ENCODE results near the gene GSN.

Gene GSN

GRCh38 chr9:121303456-121304451, 35.8 kb downstream of the GSN start:
- DNase-seq = no peak

DNA sequence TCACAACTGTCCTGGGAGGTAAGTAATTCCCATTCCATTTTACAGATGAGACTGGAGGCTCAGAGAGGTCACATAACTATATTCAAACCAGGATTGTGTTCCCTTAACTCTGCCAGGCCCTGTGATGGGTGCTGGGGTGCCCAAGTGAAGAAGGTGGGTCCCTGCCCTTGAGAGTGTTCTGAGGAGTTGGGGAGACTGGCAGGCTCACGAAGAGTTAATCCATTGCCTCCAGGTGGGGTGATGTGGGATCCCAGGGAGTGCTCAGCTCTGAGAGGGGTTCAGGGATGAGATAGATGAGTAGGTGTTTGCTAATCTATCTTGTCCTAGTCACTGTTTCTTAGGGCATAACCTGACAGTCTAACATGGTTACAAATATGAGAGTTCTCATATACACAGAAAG, 36.7 kb downstream of the GSN start:
- no peak for DNase-seq

DNA sequence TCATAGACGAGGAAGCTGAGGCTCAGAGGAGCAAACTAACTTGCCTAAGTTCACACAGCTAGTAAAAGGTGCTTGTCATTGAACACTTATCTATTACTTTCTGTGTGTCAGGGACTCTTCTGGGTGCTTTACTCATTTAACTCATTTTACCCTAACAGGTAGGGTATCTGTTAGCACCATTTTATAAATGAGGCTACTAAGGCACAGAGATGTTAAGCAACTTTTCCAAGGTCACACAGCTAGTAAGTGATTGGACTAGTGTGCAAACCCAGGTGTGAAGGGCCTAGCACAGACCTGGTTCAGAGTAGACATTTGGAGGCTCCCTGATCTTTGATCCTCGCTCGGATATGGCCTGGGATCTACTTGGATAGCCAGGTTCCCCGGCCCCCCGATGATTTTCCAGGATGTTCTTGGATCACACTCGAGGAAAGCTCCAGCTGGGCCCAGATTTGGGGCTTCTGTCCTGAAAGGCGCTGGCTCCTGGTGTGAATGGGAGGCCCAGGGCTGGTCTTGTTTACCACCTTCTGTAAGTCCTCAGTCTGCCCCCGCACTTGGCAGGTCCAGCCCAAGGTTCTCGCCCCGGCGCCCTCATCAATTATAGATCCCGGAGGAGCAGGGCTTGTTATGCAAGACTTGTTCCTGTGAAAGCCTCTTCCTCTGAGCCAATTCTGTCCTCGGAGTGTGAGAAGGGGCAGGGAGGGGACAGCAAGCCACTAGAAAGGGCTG, 37.5 kb downstream of the GSN start:
- DNase-seq = no peak

GRCh38 chr9:121307976-121308375, 40.0 kb downstream of the GSN start:
- no peak for DNase-seq

DNA sequence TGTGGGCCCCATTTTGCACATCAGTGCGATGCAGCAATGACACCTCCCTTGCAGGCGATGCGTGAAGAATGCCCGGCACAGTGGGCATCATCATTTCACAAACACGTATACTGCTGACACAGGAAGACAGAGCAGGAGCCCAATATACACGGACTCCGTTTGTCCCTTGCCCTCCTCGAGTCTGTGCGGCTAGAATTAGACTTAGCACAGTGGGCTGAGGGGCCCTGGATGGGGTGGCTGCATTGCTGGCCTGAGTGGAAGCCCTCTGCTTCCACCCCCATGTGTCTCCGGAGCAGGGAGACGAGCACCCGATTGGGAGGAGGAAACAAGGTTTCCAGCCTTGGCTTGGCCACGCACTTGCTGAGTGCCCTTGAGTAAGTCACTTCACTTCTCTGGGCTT, 40.8 kb downstream of the GSN start:
- DNase-seq = no peak

DNA sequence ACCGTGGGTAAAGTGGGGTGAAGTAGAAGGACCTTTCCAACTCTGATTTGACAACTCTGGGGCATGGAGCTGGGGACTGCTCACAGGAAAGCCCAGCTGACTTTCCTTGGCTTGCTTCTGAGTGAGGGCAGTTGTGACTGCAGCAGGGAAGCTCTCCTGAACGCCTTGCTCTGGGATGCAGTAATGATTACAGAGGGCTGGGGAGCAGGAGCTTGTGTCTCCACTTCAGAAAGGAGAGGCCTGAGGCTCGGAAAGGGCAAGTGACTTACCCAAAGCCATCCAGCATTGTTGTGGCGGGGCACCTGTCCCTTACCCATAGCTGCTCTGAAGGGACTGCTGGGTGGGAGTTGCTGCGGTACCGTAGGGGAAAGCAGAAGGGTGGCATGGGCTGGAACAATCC, 41.2 kb downstream of the GSN start:
- no peak for DNase-seq

- no peak for DNase-seq
Measured at GRCh38 chr9:121309833-121310425, 42.0 kb downstream of the GSN start.

DNA sequence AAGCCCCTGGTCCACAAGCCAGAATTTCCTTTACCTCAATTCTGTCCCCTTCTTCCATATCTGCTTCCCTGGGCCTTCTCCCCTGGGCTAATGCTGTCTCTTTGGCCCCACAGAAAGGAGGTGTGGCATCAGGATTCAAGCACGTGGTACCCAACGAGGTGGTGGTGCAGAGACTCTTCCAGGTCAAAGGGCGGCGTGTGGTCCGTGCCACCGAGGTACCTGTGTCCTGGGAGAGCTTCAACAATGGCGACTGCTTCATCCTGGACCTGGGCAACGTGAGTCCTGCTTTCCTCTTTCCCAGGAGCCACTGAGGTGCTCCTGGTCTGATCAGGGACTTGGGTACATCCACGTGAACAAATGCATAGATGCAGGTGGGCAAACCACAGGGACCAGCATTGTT, 42.6 kb downstream of the GSN start:
- DNase-seq = no peak

- DNase-seq = no peak
Measured at GRCh38 chr9:121312169-121312568, 44.2 kb downstream of the GSN start.

DNA sequence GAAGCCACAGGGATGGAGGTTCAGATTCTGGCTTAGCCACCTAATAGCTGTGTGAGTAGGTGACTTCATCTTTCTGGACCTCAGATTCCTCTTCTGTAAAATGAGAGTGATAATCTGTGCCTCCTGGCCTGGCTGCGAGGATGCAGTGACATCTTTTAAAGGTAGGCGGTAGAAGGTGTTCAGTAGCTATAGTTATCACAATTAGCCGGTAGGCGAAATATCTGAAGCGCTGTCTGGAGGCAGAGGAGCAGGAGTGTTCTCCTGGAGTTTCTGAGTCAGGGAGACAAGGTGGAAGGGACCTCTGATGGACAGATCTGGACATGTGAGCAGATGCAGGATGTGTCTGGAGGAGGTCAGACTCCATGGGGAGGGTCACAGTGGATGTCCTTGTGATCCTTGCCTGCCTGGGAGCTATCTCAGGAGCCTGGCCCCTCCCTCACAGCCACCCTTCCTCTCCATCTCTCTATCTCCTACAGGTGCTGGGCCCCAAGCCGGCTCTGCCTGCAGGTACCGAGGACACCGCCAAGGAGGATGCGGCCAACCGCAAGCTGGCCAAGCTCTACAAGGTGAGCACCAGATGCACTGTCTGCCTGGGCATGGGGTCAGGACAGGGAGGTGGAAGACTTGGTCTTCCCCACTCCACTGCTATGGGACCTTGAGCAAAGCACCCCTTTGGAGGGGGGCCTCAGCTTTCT, 45.6 kb downstream of the GSN start:
- DNase-seq = no peak

- DNase-seq = no peak
Measured at GRCh38 chr9:121316378-121316777, 48.4 kb downstream of the GSN start.

DNA sequence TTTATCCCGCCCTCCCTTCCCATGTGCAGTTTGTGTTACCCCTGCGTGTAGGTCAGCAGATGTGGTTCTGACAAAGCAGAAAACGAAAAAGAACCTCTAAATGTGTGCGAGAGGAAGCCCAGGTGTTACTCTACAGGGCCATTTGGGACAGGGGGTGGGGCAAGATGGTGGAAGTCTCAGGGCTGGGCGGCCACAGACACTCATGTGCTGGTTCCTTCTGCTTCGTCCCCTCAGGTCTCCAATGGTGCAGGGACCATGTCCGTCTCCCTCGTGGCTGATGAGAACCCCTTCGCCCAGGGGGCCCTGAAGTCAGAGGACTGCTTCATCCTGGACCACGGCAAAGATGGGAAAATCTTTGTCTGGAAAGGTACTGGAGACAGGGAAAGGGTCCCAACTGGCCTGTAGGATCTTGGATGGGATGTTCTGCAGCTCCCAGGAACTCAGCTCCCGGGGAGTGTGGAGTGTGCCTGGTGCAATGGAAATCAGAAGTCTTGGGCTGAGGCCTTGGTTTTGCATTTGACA, 49.0 kb downstream of the GSN start:
- DNase-seq = no peak

DNA sequence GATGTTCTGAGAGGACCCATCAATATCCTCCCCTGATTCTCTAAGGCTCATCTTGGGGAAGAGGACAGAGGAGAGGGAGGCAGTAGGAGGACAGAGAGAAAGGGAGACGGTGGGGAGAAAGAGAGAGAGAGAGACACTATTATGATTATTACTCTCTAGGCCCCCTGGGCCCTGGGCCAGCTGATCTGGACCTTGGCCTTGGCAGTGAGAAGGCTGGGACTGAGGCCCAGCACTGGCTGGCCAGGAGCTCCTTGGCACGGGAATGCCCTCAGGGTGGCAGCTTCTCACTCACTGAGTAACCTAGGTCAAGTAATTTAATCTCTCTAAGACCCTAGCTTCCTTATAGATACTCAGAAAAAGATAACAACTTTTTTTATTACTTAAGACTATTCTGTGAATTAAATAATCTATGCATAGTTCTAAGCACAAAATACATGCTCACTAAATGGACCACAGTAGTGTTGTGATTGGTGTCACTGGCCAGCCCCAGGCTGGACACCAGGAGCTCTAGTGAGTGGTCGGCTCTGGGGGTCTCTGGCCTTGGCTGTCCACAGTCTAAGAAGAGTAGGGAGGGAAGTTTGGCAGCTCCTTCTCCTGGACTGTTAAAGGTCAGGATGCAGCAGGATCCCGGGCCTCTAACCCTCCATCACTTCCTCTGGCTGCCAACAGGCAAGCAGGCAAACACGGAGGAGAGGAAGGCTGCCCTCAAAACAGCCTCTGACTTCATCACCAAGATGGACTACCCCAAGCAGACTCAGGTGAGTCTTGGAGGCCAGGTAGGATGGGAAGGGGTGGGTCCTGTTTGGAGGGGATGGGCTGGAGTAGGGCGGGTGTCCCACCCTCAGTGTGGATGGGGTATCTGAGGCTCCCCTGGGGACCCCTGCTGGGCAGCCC, 50.0 kb downstream of the GSN start:
- no peak for DNase-seq

- DNase-seq = no peak
Measured at GRCh38 chr9:121318631-121319382, 50.8 kb downstream of the GSN start.

DNA sequence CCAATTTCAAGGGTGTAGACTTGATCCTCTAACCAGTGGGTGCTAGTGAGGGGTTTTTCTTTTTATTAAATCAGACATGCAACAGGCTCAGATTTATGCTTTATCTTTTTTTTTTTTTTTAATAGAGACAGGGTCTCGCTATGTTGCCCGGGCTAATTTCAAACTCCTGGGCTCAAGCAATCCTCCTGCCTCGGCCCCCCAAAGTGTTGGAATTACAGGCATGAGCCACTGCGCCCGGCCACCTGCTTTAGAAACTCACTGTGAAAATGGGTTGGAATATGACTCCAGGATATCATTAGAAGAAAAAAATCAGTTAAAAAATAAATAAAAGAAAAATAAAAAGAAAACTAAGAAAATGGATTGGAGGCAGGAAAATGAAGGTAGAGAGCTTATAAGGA, 51.4 kb downstream of the GSN start:
- no peak for DNase-seq

DNA sequence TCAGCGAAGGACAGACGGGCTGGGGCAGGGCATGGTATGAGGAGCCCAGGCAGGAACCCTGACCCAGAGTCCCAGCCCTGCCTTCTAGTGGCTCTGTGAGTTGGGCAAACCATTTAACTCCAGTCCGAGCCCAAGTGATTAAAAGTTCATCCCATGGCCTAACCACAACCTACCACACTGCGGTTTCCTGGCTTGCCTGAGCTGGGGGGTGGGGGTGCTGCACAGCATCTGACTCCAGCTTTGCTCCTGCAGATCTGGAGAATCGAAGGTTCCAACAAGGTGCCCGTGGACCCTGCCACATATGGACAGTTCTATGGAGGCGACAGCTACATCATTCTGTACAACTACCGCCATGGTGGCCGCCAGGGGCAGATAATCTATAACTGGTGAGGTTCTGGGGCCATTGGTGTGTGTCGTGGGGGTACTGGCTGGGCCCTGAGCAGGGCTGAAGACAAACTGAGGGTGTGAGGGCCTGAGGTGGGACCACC, 53.1 kb downstream of the GSN start:
- DNase-seq = no peak

DNA sequence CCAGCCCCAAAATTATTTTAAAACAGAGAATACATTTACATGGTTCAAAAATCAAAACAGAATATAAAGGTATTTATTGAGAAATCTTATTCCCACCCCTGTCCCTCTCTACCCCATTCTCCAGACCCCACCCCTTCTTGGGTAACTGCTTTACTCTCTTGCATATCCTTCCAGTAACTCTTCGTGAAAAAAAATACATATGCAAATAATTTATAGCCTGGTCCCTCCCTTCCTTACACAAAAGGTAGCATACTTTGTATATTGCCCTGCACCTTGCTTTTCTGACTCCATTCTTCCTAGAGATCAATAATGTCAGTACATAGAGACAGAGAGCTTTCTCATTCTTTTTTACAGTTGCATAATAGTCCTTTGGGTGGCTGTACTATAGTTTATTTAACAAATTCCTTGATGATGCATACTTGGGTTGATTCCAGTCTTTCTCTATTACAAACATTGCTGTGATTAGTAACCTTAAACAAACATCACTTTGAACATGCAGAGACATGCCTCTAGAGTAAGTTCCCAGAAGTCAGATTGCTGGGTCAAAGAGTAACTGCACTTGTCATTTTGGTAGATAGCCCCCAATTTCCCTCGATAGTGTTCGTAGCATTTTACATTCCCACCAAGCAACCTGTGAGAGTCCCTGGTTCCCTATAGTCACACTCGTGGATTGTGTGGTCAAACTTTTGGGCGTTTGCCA, 54.2 kb downstream of the GSN start:
- DNase-seq = no peak

- DNase-seq = no peak
Measured at GRCh38 chr9:121322737-121323448, 54.9 kb downstream of the GSN start.

DNA sequence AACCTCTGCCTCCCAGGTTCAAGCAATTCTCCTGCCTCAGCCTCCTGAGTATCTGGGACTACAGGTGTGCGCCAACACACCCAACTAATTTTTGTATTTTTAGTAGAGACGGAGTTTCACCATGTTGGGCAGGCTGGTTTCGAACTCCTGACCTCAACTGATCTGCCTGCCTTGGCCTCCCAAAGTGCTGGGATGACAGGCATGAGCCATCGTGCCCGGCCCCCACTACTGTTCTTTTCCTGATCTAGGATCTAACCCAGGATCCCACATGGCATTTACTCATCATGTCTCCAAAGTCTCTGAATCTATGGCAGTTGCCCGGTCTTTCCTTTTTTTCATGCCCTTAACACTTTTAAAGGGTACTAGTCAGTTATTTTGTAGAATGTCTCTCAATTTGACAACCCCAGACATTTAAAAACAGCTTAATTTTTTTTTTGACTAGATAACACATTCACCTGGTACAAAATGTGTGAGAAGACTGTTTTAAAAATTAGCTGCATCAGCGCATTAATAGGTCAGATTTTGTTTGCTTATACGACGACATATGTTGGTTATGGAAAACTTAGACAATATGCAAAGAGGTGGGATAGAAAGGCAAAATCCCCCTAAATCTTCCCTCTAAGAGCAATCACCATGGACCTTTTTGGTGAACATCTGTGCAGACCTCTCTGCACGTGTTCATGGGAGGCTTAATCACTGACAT, 55.6 kb downstream of the GSN start:
- DNase-seq = no peak

Measured in T-helper 9 cell (primary cell).